Fibroblast of skin of right biceps (primary cell): ENCODE data around the gene GALNT1.

Experiments
- DNase-seq: peaks from one replicate; pipeline ENCODE4 v3.0.0-alpha.2; 2013

Gene GALNT1

DNA sequence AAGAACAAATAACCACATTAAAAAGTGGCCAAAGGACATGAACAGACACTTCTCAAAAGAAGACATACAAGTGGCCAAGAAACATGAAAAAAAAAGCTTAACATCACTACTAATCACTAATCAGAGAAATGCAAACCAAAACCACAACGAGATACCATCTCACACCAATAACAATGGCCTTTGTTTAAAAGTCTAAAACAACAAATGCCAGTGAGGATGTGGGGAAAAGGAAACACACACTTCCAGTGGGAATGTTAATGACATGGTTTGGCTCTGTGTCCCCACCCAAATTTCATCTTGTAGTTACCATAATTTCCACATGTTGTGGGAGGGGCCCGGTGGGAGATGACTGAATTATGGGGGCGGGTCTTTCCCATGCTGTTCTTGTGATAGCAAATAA, 147.1 kb downstream of the GALNT1 start:
- no peak for DNase-seq

DNA sequence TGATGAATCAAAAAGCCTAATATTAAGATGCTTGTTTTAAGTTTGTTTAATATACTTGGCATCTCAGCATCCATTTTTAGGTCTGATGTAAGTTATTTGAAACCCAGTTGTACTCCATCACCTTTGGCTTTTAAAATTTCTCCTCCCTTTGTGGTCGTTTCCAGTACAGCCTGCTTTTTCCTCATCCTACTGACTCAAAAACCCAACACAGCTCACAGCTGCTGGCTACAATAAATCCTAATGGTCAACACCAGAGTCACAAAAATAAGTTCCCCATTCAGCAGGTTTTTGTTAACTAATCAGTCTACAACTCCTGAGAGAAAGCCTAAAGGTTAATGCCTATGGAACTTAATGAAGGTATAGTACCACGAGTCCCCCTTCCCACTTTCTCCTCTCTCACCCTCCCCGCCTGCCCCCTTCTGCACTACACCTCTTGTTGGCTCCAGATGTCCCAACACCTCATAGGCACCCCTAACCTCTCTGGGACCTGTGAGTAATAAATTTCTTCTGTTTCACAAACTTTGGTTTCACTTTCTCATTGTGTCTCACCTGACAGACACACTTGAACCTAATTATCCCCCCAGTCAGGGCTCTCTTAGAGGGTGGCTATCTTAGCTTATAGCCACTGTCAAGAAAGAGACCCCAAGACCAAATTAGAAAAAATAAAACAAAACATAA, 148.6 kb downstream of the GALNT1 start:
- DNase-seq, result no peak

DNA sequence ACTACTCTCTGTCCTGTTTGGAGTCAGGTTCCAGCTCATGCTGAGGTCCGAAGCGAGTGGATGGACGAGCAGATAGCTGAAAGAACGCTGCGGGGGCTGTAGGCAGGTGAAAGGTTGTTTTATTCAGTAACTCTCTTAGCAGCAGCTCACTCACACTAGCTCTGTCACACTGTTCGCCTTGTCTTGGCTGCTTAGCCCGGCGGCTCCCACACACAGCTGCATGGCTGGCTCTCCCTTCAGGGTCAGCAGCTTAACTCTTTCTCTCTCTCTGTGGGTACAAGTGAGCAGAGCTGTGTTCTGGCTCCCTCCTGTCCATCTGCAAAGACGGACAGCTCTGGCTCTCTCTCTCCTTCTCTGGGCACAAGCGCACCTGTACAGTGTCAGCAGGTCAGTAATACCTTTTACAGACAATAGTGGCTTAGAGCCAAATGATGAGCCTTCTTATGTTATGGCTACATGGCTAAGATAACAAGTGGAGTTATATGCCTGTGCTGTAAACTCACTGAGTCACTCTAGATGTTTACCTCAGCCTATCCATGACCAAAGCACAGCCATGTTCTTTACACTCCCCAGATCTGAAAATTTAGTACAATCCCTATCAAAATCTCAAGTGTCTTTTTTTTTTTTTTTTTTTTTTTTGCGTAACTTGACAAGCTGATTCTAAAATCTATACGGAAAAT, 149.3 kb downstream of the GALNT1 start:
- DNase-seq, result no peak

DNA sequence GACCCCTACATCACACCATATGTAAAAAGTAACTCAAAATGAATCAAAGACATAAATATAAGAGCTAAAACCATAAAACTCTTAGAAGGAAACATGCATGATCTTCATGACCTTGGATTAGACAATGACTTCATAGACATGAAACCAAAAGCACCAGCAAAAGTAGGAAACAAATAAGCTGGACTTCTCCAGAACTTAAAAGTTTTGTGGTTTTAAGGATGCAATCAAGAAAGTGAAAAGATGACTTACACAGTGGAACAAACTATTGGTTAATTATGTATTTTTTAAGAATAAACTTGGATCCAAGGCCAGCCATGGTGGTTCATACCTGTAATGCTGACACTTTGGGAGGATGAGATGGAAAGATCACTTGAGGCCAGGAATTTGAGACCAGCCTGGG, 150.2 kb downstream of the GALNT1 start:
- no peak for DNase-seq

DNA sequence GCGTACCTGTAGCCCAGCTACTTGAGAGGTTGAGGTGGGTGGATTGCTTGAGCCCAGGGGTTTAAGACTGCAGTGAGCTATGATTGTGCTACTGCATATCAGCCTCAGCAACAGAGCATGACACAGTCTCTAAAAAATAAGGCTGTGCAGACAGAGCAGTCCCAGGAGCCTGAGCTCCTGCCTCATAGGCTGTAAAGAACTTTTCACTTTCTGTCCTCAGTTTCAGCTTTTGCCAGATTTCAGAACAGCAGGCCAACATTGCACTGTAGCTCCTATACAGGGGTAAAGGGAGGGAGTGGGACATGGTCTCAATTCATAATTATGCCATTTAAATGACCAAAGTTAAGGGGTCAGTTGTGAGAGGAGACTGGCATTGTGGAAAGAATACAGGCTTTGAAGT, 150.6 kb downstream of the GALNT1 start:
- no peak for DNase-seq

DNA sequence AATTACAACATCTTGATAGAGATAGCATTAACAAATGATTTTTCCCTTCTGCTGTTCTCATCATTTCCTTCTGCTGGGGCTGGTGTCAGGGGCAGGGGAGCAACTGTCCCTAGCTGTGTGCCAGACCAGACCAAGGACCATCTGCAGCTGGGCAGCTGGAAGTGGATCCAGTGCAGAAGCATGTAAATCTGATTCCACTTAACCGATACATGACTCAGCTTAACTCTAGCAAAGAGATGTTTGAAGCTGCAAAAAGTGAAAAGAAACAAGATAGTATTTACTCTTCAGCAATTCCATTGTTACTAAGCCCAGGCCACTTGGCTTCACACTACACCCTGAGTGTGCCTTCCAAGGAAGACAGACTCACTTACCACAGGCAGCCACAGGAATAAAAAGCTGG, 151.1 kb downstream of the GALNT1 start:
- DNase-seq, result peak; percentile 31

DNA sequence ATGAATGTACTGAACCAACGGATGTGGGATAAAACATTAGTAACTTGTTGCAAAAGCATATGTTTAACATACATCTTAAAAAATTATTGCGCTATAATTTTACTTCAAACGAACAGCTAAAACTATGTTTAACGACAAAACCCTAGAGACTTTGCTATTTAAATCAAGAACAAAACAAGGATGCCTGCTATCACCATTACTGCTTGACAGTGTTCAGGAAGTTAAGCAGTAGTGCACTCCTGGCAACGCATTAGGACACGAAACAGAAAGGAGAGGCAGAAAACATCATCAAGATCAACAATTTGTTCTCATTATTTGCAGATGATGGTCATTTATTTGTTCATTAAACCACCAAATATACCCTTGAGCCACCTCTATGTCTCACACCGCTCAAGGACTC, 151.9 kb downstream of the GALNT1 start:
- DNase-seq, result no peak

DNA sequence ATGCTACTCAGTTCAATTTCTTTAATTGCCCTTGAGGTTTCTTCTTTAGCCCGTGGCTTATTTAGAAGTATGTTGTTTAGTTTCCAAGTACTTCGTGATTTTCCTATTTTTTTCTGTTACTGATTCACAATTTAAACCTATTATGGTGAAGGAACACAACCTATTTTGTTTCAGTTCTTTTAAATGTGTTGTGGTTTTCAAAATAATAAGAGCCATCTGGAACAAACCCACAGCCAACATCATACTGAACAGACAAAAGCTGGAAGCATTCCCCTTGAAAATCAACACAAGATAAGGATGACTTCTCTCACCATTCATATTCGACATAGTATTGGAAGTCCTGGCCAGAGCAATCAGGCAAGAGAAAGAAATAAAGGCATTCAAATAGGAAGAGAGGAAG, 155.2 kb downstream of the GALNT1 start:
- peak; percentile 5 for DNase-seq

DNA sequence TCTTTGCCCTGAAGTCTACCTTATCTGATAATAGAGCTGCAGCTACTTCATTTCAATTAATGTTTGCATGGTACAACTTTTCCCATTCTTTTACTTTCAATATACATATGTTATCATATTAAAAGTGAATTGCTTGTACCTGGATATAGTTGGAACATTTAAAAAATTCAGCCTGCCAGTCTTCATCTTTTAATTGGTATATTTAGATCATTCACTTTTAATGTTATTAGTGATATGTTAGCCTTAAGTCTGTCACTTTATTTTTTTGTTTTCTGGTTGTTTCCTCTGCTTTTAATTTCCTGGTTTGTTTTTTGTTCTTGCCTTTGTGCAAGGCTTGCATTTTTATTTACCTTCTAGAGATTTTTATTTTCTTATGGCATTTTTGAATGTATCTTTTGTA, 158.2 kb downstream of the GALNT1 start:
- DNase-seq, result no peak

DNA sequence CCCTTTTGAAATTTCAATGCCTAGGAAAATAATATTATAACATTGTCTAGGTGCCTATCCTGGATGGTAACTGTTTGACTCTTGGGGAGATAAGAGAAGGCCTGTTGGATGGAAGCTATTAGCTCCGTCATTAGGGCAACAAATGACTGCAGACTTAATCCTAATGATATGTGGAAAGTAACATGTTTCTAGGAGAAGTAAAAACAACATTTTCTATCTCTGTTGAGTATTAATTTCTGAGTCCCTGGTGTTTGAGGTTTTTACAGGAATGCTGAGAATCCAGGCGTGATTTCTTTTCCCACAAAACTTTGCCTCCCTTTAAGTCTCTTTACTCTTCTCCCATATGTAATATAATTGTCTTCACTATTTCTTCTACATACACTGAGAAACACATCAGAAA, 159.1 kb downstream of the GALNT1 start:
- DNase-seq, result peak; percentile 7

DNA sequence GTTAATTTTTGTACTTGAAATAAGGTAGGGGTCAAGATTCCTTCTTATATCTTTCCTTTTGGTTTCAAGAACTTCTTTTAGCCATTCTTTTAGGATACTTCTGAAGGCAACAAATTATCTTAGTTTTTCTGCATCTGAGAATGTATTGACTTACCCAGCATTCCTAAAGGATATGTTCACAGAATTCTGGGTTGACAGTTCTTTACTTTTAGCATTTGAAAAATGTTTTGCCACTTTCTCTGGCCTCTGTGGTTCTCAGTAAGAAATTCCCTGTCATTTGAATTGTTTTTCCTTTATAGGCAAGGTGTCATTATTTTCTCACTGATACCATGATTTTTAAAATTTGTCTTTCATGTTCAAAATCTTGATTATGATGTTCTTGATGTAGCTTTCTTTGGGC, 162.4 kb downstream of the GALNT1 start:
- DNase-seq, result no peak

DNA sequence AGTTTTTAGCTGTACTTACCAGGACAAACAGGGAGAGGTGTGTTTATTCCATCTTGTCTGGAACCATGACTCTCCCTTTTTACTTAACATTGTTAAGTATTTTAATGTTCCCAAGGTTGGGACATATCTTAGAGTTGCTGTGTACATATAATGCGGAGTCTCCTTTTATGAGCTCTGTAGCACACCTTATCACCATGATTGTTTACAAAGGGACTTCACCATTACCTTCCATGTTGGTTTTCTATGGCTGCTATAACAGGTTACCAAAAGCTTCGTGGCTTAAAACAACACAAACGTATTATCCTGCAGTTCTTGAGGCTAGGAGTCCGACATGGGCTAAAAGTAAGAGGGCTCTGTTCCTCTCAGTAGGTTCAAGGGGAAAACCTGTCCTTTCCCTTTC, 164.3 kb downstream of the GALNT1 start:
- no peak for DNase-seq

DNA sequence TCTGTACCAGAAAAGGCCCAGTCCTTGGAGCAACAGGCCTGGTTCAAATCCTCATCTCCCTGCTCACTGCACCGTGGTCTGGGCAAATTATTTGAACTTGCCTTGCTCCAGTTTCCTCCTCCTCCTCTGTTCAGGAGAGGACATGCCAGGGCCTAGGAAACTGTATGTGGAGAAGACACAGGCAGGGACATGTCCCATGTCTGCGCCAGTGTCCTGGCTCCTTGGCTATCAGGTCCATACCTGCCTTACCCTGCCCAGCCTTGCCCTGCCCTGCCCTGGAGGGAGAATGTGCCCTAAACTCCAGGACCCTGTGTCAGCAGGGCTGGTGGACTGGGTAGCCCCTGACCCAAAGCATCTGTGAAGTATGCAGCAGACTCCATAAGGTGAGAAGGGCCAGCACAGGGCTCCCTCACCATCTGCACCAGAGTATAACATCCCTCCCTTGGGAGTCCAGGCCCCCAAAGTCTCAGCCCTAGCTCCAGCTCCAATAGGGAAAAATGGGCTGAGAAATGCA, 165.3 kb downstream of the GALNT1 start:
- DNase-seq, result no peak

DNA sequence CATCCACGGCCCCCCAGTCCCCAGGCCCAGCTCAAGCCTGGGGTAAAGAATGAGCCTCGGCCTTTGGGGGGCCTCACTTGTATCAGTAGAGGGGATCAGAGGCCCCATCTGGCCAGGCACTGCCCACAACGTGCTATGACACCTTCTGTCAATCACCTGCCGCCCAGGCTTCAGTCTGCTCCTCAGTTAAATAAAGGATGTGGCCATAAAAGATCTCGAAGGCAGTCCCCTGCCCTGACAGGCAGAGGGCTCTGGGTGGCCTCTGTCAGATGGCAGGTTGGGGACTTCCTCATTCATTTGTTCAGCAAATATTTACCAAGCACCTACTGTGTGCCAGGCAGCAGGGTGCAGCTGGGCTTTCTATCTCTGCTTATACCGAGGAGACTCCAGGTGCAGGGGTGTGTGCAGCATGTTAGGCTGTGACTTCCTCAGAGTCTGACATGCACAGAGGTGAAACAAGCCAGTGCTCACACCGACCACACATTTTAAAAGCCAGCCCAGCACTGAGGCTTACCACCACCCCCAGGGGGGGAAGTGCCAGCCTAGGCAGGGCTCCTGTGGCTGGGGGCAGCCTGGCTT, 166.4 kb downstream of the GALNT1 start:
- DNase-seq, result no peak

DNA sequence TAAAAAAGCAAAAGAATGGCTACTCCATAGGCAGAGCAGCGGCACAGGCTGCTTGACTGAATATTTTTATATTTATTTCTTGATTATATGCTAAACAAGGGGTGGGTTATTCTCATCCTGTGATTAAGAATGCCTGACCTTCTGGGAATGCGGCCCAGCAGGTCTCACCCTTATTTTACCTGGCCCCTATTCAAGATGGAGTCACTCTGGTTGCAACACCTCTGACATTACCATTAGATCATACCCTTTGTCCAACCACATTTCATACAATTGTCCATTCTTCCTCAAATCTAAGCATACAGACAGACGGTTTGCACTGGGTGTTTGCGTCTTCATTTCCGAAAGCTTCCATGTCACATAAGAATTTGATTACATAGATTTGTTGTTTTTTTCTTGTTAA, 168.2 kb downstream of the GALNT1 start:
- DNase-seq, result no peak

DNA sequence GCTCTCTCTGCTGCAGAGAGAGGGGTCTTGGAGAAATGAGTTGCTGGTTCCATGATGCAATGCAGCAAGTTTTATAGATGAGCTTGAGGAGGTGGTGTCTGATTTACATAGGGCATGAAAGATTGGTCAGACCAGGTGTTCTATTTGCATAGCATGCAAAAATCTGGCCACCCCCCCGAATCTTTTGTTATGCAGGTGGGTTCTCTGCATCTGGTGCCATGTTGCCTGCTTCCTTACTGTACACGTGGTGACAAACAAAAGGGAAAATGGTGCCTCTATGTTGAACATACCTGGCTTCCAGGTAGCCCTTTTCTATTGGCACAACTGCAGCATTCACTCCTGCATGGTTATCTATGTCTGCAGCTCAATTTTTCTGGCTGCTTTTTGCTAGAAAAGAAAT, 169.4 kb downstream of the GALNT1 start:
- DNase-seq, result no peak

DNA sequence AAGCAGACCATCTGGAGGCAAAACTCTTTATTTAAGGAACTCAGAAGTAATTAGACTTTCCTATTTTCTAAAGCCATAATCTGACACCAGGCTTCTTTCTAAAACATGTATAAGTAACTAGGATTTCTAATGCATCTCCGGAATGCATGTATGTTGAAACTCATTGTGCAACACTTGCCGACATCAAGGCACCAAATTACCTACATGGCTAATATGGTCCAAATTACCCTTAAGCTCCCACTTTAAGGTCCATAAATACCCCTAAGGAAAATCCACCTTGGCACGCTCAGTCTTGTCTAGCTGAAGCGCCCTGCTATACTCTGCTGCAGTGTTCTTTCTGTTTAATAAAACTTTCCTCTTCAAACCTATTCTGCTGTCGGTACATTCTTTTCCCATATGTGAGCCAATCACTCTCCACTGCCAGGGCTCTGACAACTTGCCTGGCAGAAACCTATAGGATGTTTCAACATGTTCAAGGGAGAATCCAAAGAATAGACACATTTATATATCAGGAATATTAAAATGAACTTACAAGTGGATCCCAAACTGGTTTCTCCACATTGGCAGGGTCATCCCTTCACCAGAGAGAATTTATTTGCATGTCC, 171.9 kb downstream of the GALNT1 start:
- no peak for DNase-seq

DNA sequence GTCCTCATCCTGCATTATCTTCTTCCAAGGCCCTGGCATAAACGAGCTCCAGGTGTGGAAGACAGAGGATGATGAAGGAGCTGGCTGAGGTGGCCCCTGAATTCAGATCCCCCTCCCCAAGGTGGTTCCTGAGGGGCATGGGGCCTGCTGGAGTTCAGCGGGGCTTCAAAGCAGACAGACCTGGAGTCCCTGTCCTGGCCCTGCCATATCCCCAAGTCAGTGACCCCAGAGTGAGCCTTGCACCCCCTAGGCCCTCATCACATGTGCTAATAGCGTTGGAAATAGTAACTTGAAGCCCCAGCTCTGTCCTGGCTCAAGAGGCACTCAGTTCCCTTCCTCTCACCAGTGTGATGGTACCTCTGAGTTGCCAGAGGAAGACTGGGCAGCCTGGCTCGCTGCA, 172.9 kb downstream of the GALNT1 start:
- DNase-seq, result no peak

DNA sequence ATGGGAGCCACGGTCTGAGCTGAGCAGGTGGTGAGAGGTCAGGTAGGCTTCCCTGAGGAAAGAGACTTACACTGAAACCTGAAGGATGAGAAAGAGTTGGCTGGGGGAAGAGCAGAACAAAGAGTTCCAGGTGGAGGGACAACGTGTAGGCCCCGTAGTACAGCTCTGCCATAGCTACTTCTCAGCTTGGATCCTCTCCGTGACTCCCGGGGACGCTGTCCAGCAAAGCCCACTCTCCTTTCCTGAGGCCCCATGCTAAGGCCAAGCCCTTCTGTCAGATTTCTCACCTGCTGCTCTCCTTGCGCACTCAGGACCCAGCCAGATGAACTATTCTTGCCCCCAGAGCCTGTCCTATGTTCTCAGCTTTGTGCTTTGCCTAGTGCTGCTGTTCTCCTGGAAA, 173.8 kb downstream of the GALNT1 start:
- DNase-seq, result no peak

DNA sequence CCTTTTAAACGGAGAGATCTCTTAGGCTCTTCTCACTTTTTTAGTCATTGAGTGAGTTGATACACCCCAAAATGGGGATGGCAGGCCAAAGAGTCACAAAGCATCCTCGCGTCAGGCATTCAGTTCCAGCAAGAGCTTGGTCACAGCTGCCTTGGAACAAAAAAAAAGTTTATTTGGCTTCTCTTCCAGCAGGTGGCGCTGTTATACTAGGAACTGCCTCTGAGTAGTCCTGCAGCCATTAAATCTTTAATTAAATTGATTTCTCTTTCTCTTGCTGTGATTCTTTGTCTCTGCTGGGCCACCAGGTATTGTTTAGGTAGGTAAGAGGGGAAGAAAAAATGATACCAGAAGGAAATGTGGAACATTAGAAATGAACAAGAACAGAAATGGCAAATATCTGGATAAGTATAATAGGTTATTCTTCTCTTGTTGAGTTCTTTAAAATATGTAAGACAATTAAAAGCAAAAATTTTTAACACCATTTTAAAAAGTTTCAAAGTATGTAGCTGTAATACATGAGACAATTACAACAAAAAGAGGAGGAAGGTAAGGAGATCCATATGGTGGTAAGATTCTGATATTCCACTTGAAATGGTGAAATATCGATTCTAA, 175.1 kb downstream of the GALNT1 start:
- DNase-seq, result peak; percentile 53
